HL-60 (cell line): Measurements from ENCODE around the gene SLC12A7.
"Not testable (repeated sequence)": the region's sequence is repeated elsewhere in the genome, so short reads cannot be mapped to it uniquely, and the experiment has no call there.

Experiments used
- DNase-seq, 2 experiments: peaks; one replicate each; pipeline ENCODE4 v3.0.0-alpha.2; 2010 to 2020; ENCODE audit warnings: low read depth in 1 of 2, low spot score in 1 of 2
- H3K27ac ChIP-seq: fragments of 250-450 bp; sonication (Bioruptor Pico); replicated peaks from 2 replicates; pipeline ENCODE4 v1.5.1; 2020; ENCODE audit warnings: mild to moderate bottlenecking, moderate library complexity
- H3K27me3 ChIP-seq: fragments of 250-450 bp; sonication (Bioruptor Pico); 2 replicates; pipeline ENCODE4 v1.5.1; 2021; ENCODE audit warnings: mild to moderate bottlenecking, moderate library complexity; ENCODE audit not compliant: insufficient read depth, poor library complexity, severe bottlenecking
- H3K4me3 ChIP-seq: replicated peaks from 2 replicates; pipeline ENCODE4 v1.5.1; 2011; ENCODE audit warnings: mild to moderate bottlenecking, control low read depth, low read length; ENCODE audit not compliant: insufficient read depth
- CTCF ChIP-seq: IDR thresholded peaks from one replicate; pipeline ENCODE4 v1.5.1; 2011; ENCODE audit warnings: low read length, control low read depth, inconsistent platforms; ENCODE audit not compliant: insufficient read depth
- GABPA ChIP-seq: IDR thresholded peaks from 2 replicates; pipeline ENCODE4 v1.6.1; 2012; ENCODE audit warnings: low read depth
- POLR2AphosphoS5 ChIP-seq: IDR thresholded peaks from 2 replicates; pipeline ENCODE4 v1.6.1; 2012; ENCODE audit warnings: low read depth
- REST ChIP-seq: IDR thresholded peaks from 2 replicates; pipeline ENCODE4 v1.6.1; 2012; ENCODE audit warnings: low read depth; ENCODE audit not compliant: insufficient replicate concordance
- SPI1 ChIP-seq: IDR thresholded peaks from 2 replicates; pipeline ENCODE4 v1.6.1; 2012; ENCODE audit warnings: low read depth, mild to moderate bottlenecking, borderline replicate concordance

The SLC12A7 gene

GRCh38 chr5:1129711-1130055 lies 17.8 kb upstream of the SLC12A7 start:
- no peak for DNase-seq
- Histone ChIP-seq H3K4me3 (no peak overlapping the region), H3K27ac (no peak overlapping the region), H3K27me3 (no peaks in the 10 kb centered on the region)
- TF ChIP-seq CTCF (no peak), GABPA (no peak), REST (no peak), POLR2AphosphoS5 (no peak), SPI1 (no peak)

GRCh38 chr5:1128977-1129710 lies 17.3 kb upstream of the SLC12A7 start:
- Histone ChIP-seq H3K4me3 (no peak overlapping the region), H3K27ac (no peak overlapping the region), H3K27me3 (no peaks in the 10 kb centered on the region)
- DNase-seq: no peak
- no peak for TF ChIP-seq SPI1
- TF ChIP-seq POLR2AphosphoS5: no peak
- TF ChIP-seq GABPA: no peak
- TF ChIP-seq REST: no peak
- no peak for TF ChIP-seq CTCF

- DNase-seq: no peak
- H3K27ac ChIP-seq: no peak overlapping the region
- H3K27me3 ChIP-seq: no peaks in the 10 kb centered on the region
- H3K4me3 ChIP-seq: no peak overlapping the region
- no peak for TF ChIP-seq SPI1
- no peak for TF ChIP-seq POLR2AphosphoS5
- TF ChIP-seq CTCF: no peak
- no peak for TF ChIP-seq GABPA
- TF ChIP-seq REST: no peak
These were observed 16.3 kb upstream of the SLC12A7 start for GRCh38 chr5:1127959-1128785.

- not testable (repeated sequence) for H3K4me3 ChIP-seq, H3K27me3 ChIP-seq, DNase-seq, H3K27ac ChIP-seq
These were observed 13.8 kb upstream of the SLC12A7 start for GRCh38 chr5:1125695-1126094.
